ENCODE results near the gene EMC1.
A peak's percentile ranks its signal among the peaks of the same experiment; 100 is the strongest.

The EMC1 gene

GRCh38 chr1:19213580-19213979 lies 37.7 kb downstream of the EMC1 start:
- no peak for DNase-seq

GRCh38 chr1:19212167-19212566 lies 39.2 kb downstream of the EMC1 start:
- no peak for DNase-seq

GRCh38 chr1:19210772-19211549 lies 40.4 kb downstream of the EMC1 start:
- no peak for DNase-seq

- DNase-seq: peak; percentile 97
These were observed 41.1 kb downstream of the EMC1 start, which contains the start of gene UBR4 for GRCh38 chr1:19209990-19210771. Gene UBR4 (minus strand): TSS chr1:19210266. CDS start chr1:19210248, 18 bp downstream.

GRCh38 chr1:19209439-19209989 lies 41.8 kb downstream of the EMC1 start:
- peak; percentile 55 for DNase-seq

- no peak for DNase-seq
These were observed 42.5 kb downstream of the EMC1 start for GRCh38 chr1:19208710-19209438.

- no peak for DNase-seq
These were observed 44.4 kb downstream of the EMC1 start for GRCh38 chr1:19206947-19207346.

GRCh38 chr1:19205845-19206244 lies 45.5 kb downstream of the EMC1 start:
- no peak for DNase-seq

- no peak for DNase-seq
These were observed 45.9 kb downstream of the EMC1 start for GRCh38 chr1:19205403-19205802.

- no peak for DNase-seq
These were observed 46.7 kb downstream of the EMC1 start for GRCh38 chr1:19204446-19205266.

GRCh38 chr1:19203440-19203839 lies 47.9 kb downstream of the EMC1 start:
- DNase-seq: no peak

- peak; percentile 17 for DNase-seq
These were observed 48.9 kb downstream of the EMC1 start for GRCh38 chr1:19202396-19202795.

GRCh38 chr1:19199969-19200604 lies 51.2 kb downstream of the EMC1 start:
- no peak for DNase-seq

- no peak for DNase-seq
These were observed 51.9 kb downstream of the EMC1 start for GRCh38 chr1:19199329-19199968.

- DNase-seq: no peak
These were observed 52.5 kb downstream of the EMC1 start for GRCh38 chr1:19198820-19199219.

- DNase-seq: no peak
These were observed 53.5 kb downstream of the EMC1 start for GRCh38 chr1:19197845-19198244.

GRCh38 chr1:19196331-19196730 lies 55.0 kb downstream of the EMC1 start:
- DNase-seq: no peak

- DNase-seq: no peak
These were observed 58.3 kb downstream of the EMC1 start for GRCh38 chr1:19193004-19193403.

- no peak for DNase-seq
These were observed 59.5 kb downstream of the EMC1 start for GRCh38 chr1:19191811-19192210.

- no peak for DNase-seq
These were observed 60.9 kb downstream of the EMC1 start for GRCh38 chr1:19190468-19190867.

- DNase-seq: no peak
These were observed 62.1 kb downstream of the EMC1 start for GRCh38 chr1:19189270-19189669.

Data from CD4-positive, alpha-beta T cell treated with Interleukin-21 for 1 hour (primary cell).